GM19025 (cell line): ENCODE data around the gene PAK4.
"Not testable (repeated sequence)": the region's sequence is repeated elsewhere in the genome, so short reads cannot be mapped to it uniquely, and the experiment has no call there.

Source experiments
- ATAC-seq: cut with Tn5 transposase; IDR thresholded peaks from one replicate; pipeline ENCODE4 v1.9.1; 2021; ENCODE audit warnings: mild to moderate bottlenecking, low read depth, moderate library complexity; ENCODE audit not compliant: unreplicated experiment

The PAK4 gene

DNA sequence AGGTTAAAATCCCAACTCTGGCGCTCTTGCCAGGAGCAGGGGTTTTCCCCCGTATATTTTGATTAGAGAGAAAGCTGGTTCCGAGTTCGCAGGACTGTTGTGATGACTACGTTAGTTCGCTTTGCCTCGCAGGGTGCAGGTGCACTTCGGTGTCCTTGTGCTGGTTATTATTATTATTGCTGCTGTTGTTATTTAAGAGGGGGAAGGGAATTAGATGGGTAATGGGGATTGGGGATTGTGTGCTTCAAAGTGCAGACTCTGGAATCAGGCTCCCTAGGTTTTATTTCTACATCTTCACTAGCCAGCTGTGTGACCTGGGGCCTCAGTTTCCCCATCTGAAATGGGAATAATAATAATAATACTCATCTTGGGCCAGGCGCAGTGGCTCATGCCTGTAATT lies 26.2 kb upstream of the PAK4 start:
- ATAC-seq: no peak

GRCh38 chr19:39100500-39101166 lies 25.0 kb upstream of the PAK4 start:
- no peak for ATAC-seq

DNA sequence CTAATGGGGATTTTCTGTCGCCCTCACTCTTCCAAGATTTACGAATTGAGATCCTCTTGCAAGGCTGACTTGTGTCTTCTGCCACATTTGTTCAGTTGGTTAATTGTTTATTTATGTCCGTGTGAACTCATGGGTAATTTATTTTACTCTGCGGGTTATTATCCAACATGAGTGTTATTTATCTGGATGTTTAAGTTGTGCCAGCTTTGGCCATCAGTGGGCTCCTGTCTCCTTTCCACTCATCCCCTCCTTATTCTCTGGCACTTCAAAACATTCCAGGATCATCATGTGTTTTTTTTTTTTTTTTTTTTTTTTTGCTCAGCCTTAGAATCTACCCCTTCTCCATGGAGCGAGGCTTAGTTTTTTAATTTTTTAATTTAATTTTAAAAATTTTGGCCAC lies 22.4 kb upstream of the PAK4 start:
- ATAC-seq: no peak

- no peak for ATAC-seq
Observed at GRCh38 chr19:39104186-39104596, 21.4 kb upstream of the PAK4 start.

DNA sequence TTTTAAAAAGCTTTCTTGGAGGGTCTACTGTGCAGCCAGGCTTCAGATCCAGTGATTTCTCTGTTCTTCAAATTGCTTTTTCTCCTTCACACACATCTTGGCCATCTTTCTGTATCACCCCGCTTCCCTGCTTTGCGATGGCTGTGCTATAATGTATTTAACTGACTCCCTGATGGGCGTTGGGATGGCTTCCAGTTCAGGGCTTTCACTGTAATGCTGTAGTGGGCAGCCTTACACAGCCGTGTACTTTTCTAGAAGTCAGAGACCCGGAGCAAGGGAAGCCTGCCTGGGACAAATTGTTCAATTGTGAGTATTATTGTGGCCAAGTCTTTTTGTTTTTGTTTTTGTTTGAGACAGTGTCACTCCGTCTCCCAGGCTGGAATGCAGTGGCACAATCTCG lies 19.4 kb upstream of the PAK4 start:
- no peak for ATAC-seq

DNA sequence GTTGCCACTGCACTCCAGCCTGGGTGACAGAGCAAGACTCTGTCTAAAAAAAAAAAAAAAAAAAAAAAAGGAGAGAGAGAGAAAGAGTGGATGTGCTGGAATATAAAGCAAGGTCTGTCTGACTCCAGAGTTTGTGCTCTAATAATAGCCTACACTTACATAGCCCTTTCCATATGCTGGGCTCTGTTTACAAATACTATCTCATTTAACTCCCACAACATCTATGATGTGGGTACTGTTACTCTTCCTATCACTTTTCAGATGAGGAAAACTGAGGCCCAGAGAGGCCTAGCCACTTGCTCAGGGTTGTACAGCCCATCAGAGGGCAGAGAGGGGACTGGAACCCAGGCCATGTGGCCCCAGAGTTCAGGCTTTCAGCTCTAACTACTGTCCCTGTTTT lies 15.9 kb upstream of the PAK4 start:
- ATAC-seq: no peak

DNA sequence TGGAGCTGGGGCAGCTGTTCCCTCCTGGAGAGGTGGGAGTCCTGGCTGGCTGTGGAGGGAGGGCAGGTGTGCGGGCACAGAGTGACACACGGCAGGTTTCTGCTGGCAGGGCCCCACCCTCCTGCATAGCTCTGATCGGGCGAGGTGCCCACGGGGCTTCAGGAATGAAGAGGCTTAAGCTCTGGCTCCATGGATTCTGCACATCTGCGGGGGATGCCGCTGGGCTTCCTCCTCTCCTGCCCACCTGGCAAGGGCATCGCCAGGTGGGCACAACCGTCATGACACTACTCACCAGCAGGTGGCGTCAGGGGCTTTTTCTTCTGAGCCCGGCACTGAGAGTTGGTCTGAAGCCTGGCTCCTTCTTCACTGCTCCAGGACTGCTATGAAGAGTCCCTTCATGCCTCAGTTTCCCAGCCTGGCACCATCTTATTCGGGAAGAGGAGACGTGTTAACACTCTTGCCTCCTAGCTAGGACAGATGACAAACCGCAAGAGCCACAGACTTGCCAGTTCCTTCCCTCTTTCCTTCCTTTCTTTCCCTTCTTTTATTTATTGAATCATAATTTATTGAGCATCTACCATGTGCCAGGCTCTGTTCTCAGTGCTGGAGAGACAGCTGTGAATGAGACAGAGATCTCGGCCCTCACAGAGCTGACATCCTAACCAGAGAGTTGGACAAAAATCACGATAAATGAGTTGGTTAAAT lies 15.2 kb upstream of the PAK4 start:
- ATAC-seq: no peak

DNA sequence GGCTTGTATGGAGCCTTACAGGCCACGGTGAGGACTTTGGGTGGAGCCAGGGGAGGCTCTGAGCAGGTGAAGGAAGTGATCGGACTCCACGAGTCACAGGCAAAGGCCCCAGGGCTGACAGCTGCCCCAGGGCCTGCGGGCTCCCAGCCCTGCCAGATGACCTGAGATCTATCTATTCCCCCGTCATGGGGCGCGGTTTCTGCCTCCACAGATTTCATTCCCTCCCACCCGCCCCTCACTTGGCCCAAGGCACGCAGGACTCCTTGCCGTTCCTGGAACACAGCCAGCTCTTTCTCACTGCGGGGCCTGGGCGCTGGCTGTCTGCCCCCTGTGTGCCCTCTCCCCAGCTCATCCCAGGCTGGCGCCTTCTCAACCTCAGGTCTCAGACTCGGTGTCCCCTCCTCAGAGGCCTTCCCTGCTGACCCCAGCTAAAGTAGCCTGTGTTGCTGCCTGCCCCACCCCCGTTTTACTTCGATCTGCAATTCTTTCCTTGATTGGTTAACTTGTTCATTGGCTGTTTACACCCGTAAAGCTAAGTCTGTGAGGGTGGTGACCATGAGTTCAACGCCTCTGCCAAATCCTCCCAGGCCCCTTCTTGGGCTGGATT lies 13.9 kb upstream of the PAK4 start:
- no peak for ATAC-seq

- no peak for ATAC-seq
Observed at GRCh38 chr19:39112338-39112890, 13.2 kb upstream of the PAK4 start.

- ATAC-seq: no peak
Observed at GRCh38 chr19:39113199-39113598, 12.4 kb upstream of the PAK4 start.

DNA sequence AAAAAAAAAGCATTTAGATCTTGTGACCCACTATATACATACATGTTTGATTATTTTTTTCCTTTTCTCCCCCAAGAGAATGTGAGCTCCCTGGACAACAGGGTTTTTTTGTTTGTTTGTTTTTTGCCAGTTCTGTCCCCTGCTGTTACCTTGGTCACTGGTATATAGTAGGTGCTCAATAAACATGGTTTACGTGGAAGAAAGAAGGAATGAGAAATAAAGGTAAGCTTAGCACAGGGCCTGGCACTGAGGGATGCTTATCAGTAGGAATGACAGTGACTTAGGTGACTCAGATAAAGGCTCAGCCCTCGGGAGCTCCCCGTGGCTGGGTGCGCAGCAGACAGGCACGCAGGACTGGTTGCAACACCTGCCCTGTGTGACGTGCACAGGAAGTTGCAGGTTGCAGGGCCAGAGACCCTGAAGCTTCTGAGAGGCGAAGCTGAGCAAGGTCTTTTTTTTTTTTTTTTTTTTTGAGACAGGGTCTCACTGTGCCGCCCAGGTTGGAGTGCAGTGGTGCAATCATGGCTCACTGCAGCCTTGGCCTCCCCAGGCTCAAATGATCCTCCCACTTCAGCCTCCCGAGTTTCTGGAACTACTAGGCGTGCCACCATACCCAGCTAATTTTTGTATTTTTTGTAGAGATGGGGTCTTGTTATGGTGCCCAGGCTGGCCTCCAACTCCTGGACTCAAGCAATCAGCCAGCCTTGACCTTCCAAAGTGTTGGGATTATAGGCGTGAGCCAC lies 10.3 kb upstream of the PAK4 start:
- no peak for ATAC-seq

DNA sequence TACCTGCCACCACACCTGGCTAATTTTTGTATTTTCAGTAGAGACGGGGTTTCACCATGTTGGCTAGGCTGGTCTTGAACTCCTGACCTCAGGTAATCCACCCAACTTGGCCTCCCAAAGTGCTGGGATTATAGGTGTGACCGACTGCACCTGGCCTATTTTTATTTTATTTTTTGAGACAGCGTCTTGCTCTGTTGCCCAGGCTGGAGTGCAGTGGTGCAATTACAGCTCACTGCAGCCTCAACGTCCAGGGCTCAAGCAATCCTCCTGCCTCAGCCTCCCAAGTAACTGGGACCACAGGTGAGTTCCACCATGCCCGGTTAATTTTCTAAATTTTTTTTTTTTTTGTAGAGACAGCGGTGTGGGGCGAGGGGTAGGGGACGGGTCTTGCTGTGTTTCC lies 8.6 kb upstream of the PAK4 start:
- ATAC-seq: not testable (repeated sequence)

DNA sequence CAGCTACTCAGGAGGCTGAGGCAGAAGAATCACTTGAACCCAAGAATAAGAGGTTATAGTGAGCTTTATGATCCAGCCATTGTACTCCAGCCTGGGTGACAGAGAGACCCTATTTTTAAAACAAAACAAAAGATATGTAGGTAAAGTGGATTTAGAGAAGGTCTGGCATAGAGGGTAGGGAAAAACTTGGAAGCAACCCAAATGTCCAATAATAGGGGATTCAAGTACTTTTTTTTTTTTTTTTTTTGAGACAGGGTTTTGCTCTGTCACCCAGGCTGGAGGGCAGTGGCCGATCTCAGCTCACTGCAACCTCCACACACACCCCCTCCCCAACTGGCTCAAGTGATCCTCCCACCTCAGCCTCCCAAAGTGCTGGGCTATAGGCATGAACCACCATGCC lies 5.8 kb upstream of the PAK4 start:
- ATAC-seq: no peak

GRCh38 chr19:39122934-39123731 lies 2.5 kb upstream of the PAK4 start:
- no peak for ATAC-seq

DNA sequence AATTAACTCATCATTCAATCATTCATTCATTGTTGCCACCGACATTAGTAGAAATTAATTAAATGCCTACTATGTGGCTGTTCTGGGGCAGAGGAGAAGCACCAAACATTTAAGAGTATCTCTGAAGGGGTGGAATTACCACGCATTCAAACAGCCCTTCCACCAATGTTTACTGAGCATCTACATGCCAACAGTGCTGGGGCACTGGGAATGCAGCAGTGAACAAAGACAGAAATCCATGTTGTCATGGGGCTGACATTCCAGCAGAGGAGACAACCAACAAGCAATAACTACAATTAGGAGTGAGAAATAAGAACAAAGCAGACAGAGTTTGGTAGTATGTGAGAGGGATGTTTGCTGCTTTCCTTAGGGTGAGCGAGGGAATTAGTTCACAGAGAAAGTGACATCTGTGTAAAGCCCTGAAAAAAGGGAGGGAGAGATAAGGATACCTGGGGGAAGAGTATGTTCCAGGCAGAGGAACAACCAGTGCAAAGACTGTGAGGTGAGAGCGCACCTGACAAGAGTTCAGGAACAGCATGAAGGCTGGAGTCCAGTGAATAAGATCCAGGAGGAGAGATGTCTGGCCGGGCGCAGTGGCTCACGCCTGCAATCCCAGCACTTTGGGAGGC lies 1.3 kb upstream of the PAK4 start:
- no peak for ATAC-seq

DNA sequence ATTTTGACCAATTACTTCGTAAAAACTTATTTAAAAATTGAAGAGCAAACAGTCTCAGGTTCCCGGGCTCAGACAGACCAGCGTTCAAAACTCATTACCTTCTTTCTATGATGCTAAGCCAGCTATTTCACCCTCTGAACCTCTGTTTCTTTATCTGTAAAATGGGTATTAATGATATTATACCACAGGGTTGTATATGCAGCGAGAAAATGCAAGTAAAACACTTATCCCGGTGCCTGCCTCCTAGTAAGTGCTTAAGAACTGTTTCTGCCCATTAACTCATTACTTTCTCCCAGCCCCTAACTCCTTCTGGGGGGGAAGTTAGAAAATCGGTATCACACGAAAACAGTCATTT lies 410 bp upstream of the PAK4 start:
- no peak for ATAC-seq

DNA sequence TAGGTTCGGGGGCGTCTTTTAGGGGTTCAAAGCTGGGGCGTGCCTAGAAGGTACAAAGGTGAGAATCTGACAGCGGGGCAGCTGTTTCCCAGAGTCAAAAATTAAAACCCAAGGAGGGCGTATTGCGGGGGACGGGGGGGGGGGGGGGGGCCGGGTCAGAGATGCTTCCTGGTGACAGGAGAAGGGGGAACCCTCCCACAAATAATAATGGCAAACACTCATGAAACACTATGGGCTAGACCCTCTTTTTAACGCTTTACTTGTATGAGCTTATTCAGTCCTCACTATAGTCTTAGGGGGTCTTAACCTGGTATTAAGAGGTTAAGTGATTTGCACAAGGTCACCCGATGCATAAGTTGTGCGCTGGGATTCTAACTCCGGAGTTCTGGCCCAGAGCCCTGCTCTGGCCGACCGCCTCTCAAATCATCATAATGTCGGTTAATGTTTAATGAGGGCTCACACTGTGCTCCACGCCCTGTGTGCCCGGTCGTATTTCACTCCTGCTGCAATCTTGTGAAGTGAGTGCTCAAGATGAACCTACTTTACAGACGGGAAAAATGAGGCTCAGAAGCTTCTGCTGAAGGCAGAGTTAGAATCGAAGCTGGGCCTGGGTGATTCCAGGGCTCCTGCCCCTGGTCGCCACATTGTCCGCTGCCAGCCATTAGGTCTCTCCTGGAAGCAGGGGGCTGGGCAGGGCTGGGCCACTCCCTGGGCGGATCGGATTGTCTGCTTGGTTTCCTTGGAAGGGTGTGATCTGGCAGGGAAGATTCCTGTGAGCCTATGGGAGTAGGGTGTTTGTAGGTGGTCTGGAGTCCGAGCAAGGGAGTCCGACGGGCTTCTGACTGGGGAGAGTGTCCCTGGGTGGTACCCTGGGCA lies 964 bp downstream of the PAK4 start:
- ATAC-seq: no peak

GRCh38 chr19:39127812-39128515 lies 2.4 kb downstream of the PAK4 start:
- ATAC-seq: no peak
